AG04450 (cell line): ENCODE data around the gene PRRT1B. TPM values are rescaled to one million over a fixed set of nuclear protein-coding genes. Genes with fewer than 3 reads are reported as not detected.
A peak's percentile ranks its signal among the peaks of the same experiment; 100 is the strongest.

Experiments used
- CTCF ChIA-PET: fragments of 300-600, 350-600 bp; formaldehyde crosslinking; extraction: SDS; loops from one replicate; lab custom pipeline; 2022; ENCODE audit warnings: antibody characterized with exemption, inconsistent platforms; lab: Charles Lee
- POLR2A ChIA-PET: fragments of 350-600 bp; formaldehyde crosslinking; extraction: SDS; loops from one replicate; lab custom pipeline; 2021; ENCODE audit warnings: antibody characterized with exemption, inconsistent platforms; lab: Yijun Ruan, JAX
- DNase-seq: peaks from one replicate; pipeline ENCODE4 v3.0.0-alpha.2; 2011; ENCODE audit warnings: low read depth, low spot score
- H3K27ac ChIP-seq: one replicate; pipeline ENCODE4 v1.5.1; 2012; ENCODE audit warnings: low read depth, low read length, control low read depth
- H3K27me3 ChIP-seq: one replicate; pipeline ENCODE4 v1.6.0; 2012; ENCODE audit warnings: low read length; ENCODE audit not compliant: control insufficient read depth, insufficient read depth
- H3K4me3 ChIP-seq: 2 replicates; pipeline ENCODE4 v1.5.1; 2011; ENCODE audit warnings: mild to moderate bottlenecking, low read depth, low read length, control low read depth
- H3K9me3 ChIP-seq: 2 replicates; pipeline ENCODE4 v1.5.1; 2012; ENCODE audit warnings: low read length; ENCODE audit not compliant: control insufficient read depth, insufficient read depth
- CTCF ChIP-seq: IDR thresholded peaks from 2 replicates; pipeline ENCODE4 v1.5.1; 2011; ENCODE audit warnings: low read depth, low read length, control low read depth, inconsistent platforms
- polyA plus RNA-seq: library from polyadenylated mRNA; depleted of rRNA; stranded (reverse); fragments of >200 nt; gene quantifications from 2 replicates; pipeline ENCODE4 v1.2.3, GENCODE V29; 2011

Gene PRRT1B
- polyA plus RNA-seq, 1 experiment, result not detected

- TF ChIP-seq CTCF, result no peak
- Histone ChIP-seq H3K27me3 (peaks cover 3% of the 10 kb centered on the region), H3K27ac (no peak overlapping the region), H3K4me3 (no peak overlapping the region), H3K9me3 (peaks cover 8% of the 10 kb centered on the region)
- CTCF ChIA-PET, result no interaction called here
- DNase-seq, result no peak
- POLR2A ChIA-PET, result no interaction called here
These were observed 7.4 kb upstream of the PRRT1B start for GRCh38 chr9:131537946-131538345.

- ChIA-PET POLR2A (no interaction called here), CTCF (no interaction called here)
- TF ChIP-seq CTCF, result no peak
- Histone ChIP-seq H3K27me3 (peaks cover 6% of the 10 kb centered on the region), H3K27ac (peak overlapping the region; percentile 11), H3K4me3 (no peak overlapping the region), H3K9me3 (peaks cover 22% of the 10 kb centered on the region)
- no peak for DNase-seq
These were observed 6.0 kb upstream of the PRRT1B start for GRCh38 chr9:131539223-131539923.

GRCh38 chr9:131543141-131543540, 2.2 kb upstream of the PRRT1B start:
- no peak overlapping the region for H3K27ac ChIP-seq
- H3K27me3 ChIP-seq, result peaks cover 36% of the 10 kb centered on the region
- ChIA-PET CTCF (no interaction called here), POLR2A (no interaction called here)
- no peak overlapping the region for H3K4me3 ChIP-seq
- DNase-seq, result no peak
- H3K9me3 ChIP-seq, result peaks cover 39% of the 10 kb centered on the region
- no peak for TF ChIP-seq CTCF

- Histone ChIP-seq H3K27ac (no peak overlapping the region), H3K4me3 (no peak overlapping the region), H3K9me3 (peaks cover 42% of the 10 kb centered on the region), H3K27me3 (peaks cover 51% of the 10 kb centered on the region)
- CTCF ChIA-PET, result no interaction called here
- no peak for TF ChIP-seq CTCF
- POLR2A ChIA-PET, result interaction anchor here (0.6 kb wide), 1 partner anchor 173 kb away, joined by 4 read pairs; no protein-coding TSS in a partner anchor
- no peak for DNase-seq
These were observed 538 bp downstream of the PRRT1B start for GRCh38 chr9:131545786-131546335.
